Adrenal gland (tissue), 12 donors: ENCODE data around the gene RAD51B. TPM values are rescaled to one million over a fixed set of nuclear protein-coding genes. Genes with fewer than 3 reads are reported as not detected.

Experiments
- DNase-seq, 7 donors: peaks; one replicate each; pipeline ENCODE4 v3.0.0-alpha.2; 2019 to 2020
- H3K27ac ChIP-seq, 5 donors: fragments of 200-600 bp; sonication (generic) in 4 of 5; 1 replicate in 3 of 5; 2 replicates in 2 of 5; pipeline versions ENCODE4 v1.5.1 to v1.8.0; 2016 to 2020; ENCODE audit warnings: mild to moderate bottlenecking in 1 of 5
- H3K27me3 ChIP-seq: fragments of 200-600 bp; 2 replicates; pipeline ENCODE4 v1.8.0; 2021
- H3K36me3 ChIP-seq, 2 donors: fragments of 200-600 bp; replicated peaks in 1 of 2; 1 replicate in 1 of 2; 2 replicates in 1 of 2; pipeline versions ENCODE4 v1.5.1 to v1.8.0; 2018 to 2022
- H3K4me1 ChIP-seq, 2 donors: fragments of 200-600 bp; replicated peaks in 1 of 2; 1 replicate in 1 of 2; 2 replicates in 1 of 2; pipeline versions ENCODE4 v1.5.1 to v1.8.0; 2018 to 2021
- H3K4me3 ChIP-seq, 4 donors: fragments of 200-600 bp; sonication (generic) in 3 of 4; one replicate each; pipeline ENCODE4 v1.5.1; 2016 to 2018
- H3K9me3 ChIP-seq, 3 donors: fragments of 200-600 bp; sonication (generic) in 1 of 3; replicated peaks in 1 of 3; 1 replicate in 2 of 3; 2 replicates in 1 of 3; pipeline versions ENCODE4 v1.5.1 to v1.8.0; 2016 to 2021
- POLR2A ChIP-seq, 2 donors: fragments of 450-650 bp; IDR thresholded peaks; one replicate each; pipeline ENCODE4 v1.6.1; 2017; ENCODE audit warnings: antibody characterized with exemption in 2 of 2, mild to moderate bottlenecking in 2 of 2, moderate library complexity in 1 of 2
- WGBS, 4 donors: extraction: QIAGEN DNeasy Blood & Tissue Kit in 2 of 4; methylation state at CpG; one replicate each; pipeline versions ENCODE4 v1.1.5 to v1.1.7; 2013 to 2017; 5-methylcytosine and 5-hydroxymethylcytosine counted together
- intact Hi-C, 2 donors: fragments of 100-400 bp; cut with DNase I; formaldehyde crosslinking; loops; one replicate each; pipeline versions ENCODE4 v1.14.1 to v1.15.0; 2022 to 2023
- polyA plus RNA-seq, 3 donors: library from polyadenylated mRNA; stranded (reverse); fragments of 200-250 nt in 2 of 3; fragments of 350-450 nt in 1 of 3; fragmentation: Illumina TruSeq in 1 of 3; extraction: RNeasy Lipid Tissue Mini Kit (QIAGEN cat#74804) in 1 of 3; gene quantifications; one replicate each; pipeline ENCODE4 v1.2.3, GENCODE V29; 2013 to 2014
- total RNA-seq, 9 donors: library from RNA; depleted of rRNA in 4 of 9; stranded (reverse); fragments of >200 nt in 4 of 9; fragments of 120-200 nt in 1 of 9; fragmentation: NEBNext Ultra II Directional in 1 of 9; extraction: Animal tissue kit (Norgen Biotek cat#: 25700) in 1 of 9; gene quantifications; one replicate each; pipeline versions ENCODE4 v1.1.0 to v1.2.4, GENCODE V29; 2013 to 2023
- TF ChIP-seq, protein P1 (sequence below), 6 experiments: fragments of 450-650 bp in 4 of 6; fragments of 200-600 bp in 2 of 6; sonication (generic) in 1 of 6; IDR thresholded peaks; 1 replicate in 5 of 6; 2 replicates in 1 of 6; pipeline versions ENCODE4 v1.5.1 to v1.8.0; 2016 to 2021; ENCODE audit warnings: antibody characterized with exemption in 6 of 6, mild to moderate bottlenecking in 2 of 6, moderate library complexity in 1 of 6
- donor health status: healthy with polysubstance abuse.
- donor health status: Bipolar disorder and iron deficiency.
- donor health status: DM: yes; HTN: yes; CAD: no.
- donor health status: DM: no; HTN: no; CAD: no.
- donor health status: DM: no; HTN: no; CAD: no.
- donor health status: DM: yes; HTN: yes; CAD: no.

The RAD51B gene
- total and polyA plus RNA-seq, 12 donors = 2.3 to 24.6 (median 12.4) TPM

DNA sequence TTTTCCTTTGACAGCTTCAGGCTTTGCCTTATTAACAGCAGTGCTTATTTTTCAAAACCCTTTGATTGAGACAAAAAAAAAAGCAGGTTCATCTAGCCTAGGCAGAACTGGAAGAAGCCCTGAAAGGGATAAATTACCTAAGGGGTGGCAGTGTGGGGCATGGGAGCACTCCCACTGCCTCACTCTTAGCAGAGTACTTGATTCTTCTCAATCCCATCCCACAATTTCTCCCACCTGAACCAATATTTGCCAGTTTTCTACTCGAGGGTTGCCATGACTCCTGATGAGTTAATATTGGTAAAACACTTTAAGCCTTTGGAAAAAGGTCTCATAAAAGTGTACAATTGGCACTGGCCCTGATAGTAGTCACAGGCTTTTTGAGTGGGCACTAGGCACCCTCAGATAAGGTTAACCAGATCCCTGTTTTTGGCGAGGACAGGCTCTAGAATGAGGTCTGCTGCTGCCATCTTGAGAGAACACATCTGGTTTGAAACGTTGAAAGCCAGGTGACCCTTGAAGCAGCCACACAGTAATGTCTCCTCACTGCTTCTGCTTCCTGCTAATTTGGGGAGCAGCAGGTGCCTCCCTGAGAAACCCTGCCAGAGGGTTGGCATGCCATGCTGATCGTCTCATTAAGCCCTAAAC is 320.0 kb downstream of the RAD51B start:
- DNase-seq = peak in 1 of 7 donors; percentile 53
- Histone ChIP-seq H3K27ac (peak overlapping the region; percentile 64 to 84 (median 83)), H3K9me3 (no peaks in the 10 kb centered on the region), H3K4me3 (no peak overlapping the region), H3K36me3 (no peaks in the 10 kb centered on the region), H3K4me1 (peaks cover 36 to 55% of the 10 kb centered on the region in 2 donors), H3K27me3 (no peaks in the 10 kb centered on the region)
- intact Hi-C loops = loop anchor here in 1 of 2 donors (10.0 kb wide), 1 partner anchor 105 kb away; no protein-coding TSS in a partner anchor
- WGBS, 4 donors = 48 to 64% (median 58%) methylated on average over 4 of the region's 4 CpGs
- TF ChIP-seq, protein P1, sequence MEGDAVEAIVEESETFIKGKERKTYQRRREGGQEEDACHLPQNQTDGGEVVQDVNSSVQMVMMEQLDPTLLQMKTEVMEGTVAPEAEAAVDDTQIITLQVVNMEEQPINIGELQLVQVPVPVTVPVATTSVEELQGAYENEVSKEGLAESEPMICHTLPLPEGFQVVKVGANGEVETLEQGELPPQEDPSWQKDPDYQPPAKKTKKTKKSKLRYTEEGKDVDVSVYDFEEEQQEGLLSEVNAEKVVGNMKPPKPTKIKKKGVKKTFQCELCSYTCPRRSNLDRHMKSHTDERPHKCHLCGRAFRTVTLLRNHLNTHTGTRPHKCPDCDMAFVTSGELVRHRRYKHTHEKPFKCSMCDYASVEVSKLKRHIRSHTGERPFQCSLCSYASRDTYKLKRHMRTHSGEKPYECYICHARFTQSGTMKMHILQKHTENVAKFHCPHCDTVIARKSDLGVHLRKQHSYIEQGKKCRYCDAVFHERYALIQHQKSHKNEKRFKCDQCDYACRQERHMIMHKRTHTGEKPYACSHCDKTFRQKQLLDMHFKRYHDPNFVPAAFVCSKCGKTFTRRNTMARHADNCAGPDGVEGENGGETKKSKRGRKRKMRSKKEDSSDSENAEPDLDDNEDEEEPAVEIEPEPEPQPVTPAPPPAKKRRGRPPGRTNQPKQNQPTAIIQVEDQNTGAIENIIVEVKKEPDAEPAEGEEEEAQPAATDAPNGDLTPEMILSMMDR (IDR thresholded peaks at IDR 0.05) = no peak
- TF ChIP-seq POLR2A (IDR thresholded peaks at IDR 0.05) = no peak

DNA sequence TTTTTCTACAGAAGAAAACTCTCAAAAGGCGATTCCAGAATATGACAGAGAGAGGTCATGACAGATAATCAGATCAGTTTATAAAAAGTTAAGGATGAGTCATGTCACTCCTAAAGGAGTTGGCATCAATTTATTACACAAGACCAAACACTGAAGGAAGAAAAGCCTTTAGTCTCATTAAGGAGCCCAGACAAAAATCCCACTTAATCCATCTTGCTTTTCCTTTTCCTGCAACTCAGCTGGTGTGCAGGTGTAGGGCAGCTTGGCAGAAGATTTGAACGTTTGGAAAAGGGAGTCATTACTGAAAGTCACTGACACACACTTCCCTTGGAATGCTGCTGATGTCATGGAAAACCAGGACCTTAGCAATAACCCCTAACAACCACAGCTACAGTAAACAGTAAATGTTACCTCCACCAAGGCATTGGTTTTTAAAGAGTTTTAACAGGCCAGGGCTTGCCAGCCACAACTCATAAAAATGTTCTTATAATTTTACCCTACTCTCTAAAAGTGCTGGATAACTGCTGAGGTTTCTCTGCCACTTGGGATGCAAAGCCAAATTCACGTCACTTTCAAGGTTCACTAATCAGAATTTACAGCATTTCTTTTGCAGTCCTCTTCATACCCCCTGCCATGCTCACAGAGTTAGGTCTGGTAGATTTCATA is 320.6 kb downstream of the RAD51B start:
- intact Hi-C loops = loop anchor here in 1 of 2 donors (10.0 kb wide), 1 partner anchor 105 kb away; no protein-coding TSS in a partner anchor

DNA sequence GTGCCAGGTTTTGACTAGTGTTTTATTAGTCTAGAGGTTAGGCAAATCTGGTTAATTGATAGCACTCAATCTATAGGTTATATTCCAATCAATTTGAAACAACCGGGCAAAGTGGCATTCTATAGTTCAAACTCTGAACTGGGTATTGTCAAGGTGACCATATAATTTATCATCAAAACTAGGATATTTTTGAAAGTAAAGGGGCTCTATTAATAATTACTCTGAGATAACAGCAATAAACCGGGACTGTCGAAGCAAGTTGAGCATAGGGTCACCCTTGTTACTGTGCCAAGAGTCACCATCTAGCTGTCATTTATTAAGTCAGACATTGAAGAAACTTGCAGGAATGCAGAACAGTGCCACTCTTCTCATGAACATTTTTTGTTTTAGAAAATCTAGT is 321.2 kb downstream of the RAD51B start:
- no peaks in the 10 kb centered on the region for H3K9me3 ChIP-seq
- DNase-seq = no peak
- WGBS, 4 donors = 45 to 52% (median 47%) methylated on average over 3 of the region's 3 CpGs
- TF ChIP-seq POLR2A (IDR thresholded peaks at IDR 0.05) = no peak
- TF ChIP-seq, protein P1 (IDR thresholded peaks at IDR 0.05) = no peak
- intact Hi-C loops = loop anchor here in 1 of 2 donors (10.0 kb wide), 1 partner anchor 104 kb away; no protein-coding TSS in a partner anchor
- peaks cover 37 to 64% of the 10 kb centered on the region in 2 donors for H3K4me1 ChIP-seq
- H3K4me3 ChIP-seq = no peak overlapping the region
- no peaks in the 10 kb centered on the region for H3K27me3 ChIP-seq
- H3K27ac ChIP-seq = peak overlapping the region; percentile 64 to 84 (median 83)
- H3K36me3 ChIP-seq = no peaks in the 10 kb centered on the region

More for the DNA sequence above, 320.6 kb downstream of the RAD51B start:
- H3K36me3 ChIP-seq = no peaks in the 10 kb centered on the region
- H3K27me3 ChIP-seq = no peaks in the 10 kb centered on the region
- no peak overlapping the region for H3K4me3 ChIP-seq
- H3K27ac ChIP-seq = peak overlapping the region; percentile 64 to 84 (median 83)
- peak; percentile 50 to 84 (median 75) for DNase-seq
- H3K9me3 ChIP-seq = no peaks in the 10 kb centered on the region
- peaks cover 37 to 61% of the 10 kb centered on the region in 2 donors for H3K4me1 ChIP-seq
- WGBS, 4 donors = 22 to 33% (median 27%) methylated on average over 3 of the region's 3 CpGs
- peak in 1 of 2 donors; percentile 25 for TF ChIP-seq POLR2A (IDR thresholded peaks at IDR 0.05)
- TF ChIP-seq, protein P1 (IDR thresholded peaks at IDR 0.05) = no peak
